ENCODE results near the gene HAPSTR1. TPM values are rescaled to one million over a fixed set of nuclear protein-coding genes. Genes with fewer than 3 reads are reported as not detected.

Gene HAPSTR1
- total RNA-seq, 2 experiments from 2014 or later = 71.6 to 72.2 TPM

- Mint-ChIP-seq H3K36me3 (peaks cover 43% of the 10 kb centered on the region), H3K27me3 (no peaks in the 10 kb centered on the region), H3K9me3 (no peaks in the 10 kb centered on the region), H3K4me3 (peak overlapping the region; percentile 98), H3K4me1 (peaks cover 45% of the 10 kb centered on the region), H3K27ac (peak overlapping the region; percentile 83)
- ATAC-seq (ENCODE audit: low read depth) = no peak
- no peak for DNase-seq
- POLR2A ChIA-PET = interaction anchor here (0.7 to 3.6 kb wide), 3 partner anchors 20 to 226 kb away, joined by 3 to 44 read pairs (median 11); partner anchors contain the start of gene CARHSP1
Measured at GRCh38 chr16:9094011-9094846, 2.8 kb downstream of the HAPSTR1 start.

- H3K27ac Mint-ChIP-seq = no peak overlapping the region
- H3K4me1 Mint-ChIP-seq = peaks cover 49% of the 10 kb centered on the region
- H3K9me3 Mint-ChIP-seq = no peaks in the 10 kb centered on the region
- ATAC-seq (ENCODE audit: low read depth) (no peak), DNase-seq (no peak)
- H3K27me3 Mint-ChIP-seq = no peaks in the 10 kb centered on the region
- H3K36me3 Mint-ChIP-seq = peaks cover 52% of the 10 kb centered on the region
- H3K4me3 Mint-ChIP-seq = peak overlapping the region; percentile 98
- POLR2A ChIA-PET = no interaction called here
Measured at GRCh38 chr16:9095171-9095570, 3.7 kb downstream of the HAPSTR1 start.

- Mint-ChIP-seq H3K4me1 (peaks cover 53% of the 10 kb centered on the region), H3K9me3 (no peaks in the 10 kb centered on the region), H3K36me3 (peaks cover 56% of the 10 kb centered on the region), H3K4me3 (peak overlapping the region; percentile 70), H3K27ac (peak overlapping the region; percentile 65), H3K27me3 (no peaks in the 10 kb centered on the region)
- DNase-seq (no peak), ATAC-seq (ENCODE audit: low read depth) (no peak)
- POLR2A ChIA-PET = no interaction called here
Measured at GRCh38 chr16:9095656-9096397, 4.4 kb downstream of the HAPSTR1 start.

- Mint-ChIP-seq H3K4me1 (peaks cover 55% of the 10 kb centered on the region), H3K4me3 (peak overlapping the region; percentile 46), H3K27ac (peak overlapping the region; percentile 65), H3K9me3 (no peaks in the 10 kb centered on the region), H3K36me3 (peaks cover 61% of the 10 kb centered on the region), H3K27me3 (no peaks in the 10 kb centered on the region)
- ATAC-seq (ENCODE audit: low read depth) (no peak), DNase-seq (no peak)
- POLR2A ChIA-PET = interaction anchor here (0.7 to 1.4 kb wide), 2 partner anchors 228 to 245 kb away, joined by 3 to 5 read pairs; partner anchors contain the start of gene CARHSP1
Measured at GRCh38 chr16:9096416-9096952, 5.0 kb downstream of the HAPSTR1 start.

GRCh38 chr16:9097266-9098219 is 6.1 kb downstream of the HAPSTR1 start:
- Mint-ChIP-seq H3K27me3 (no peaks in the 10 kb centered on the region), H3K36me3 (peaks cover 67% of the 10 kb centered on the region), H3K9me3 (no peaks in the 10 kb centered on the region), H3K4me1 (peaks cover 62% of the 10 kb centered on the region), H3K4me3 (peak overlapping the region; percentile 62), H3K27ac (peak overlapping the region; percentile 46)
- ATAC-seq (ENCODE audit: low read depth) (no peak), DNase-seq (no peak)
- POLR2A ChIA-PET = interaction anchor here (0.7 to 1.4 kb wide), 4 partner anchors 13 to 229 kb away, joined by 3 to 7 read pairs (median 4); partner anchors contain the start of gene CARHSP1

- no peaks in the 10 kb centered on the region for H3K27me3 Mint-ChIP-seq
- ATAC-seq (ENCODE audit: low read depth) = no peak
Measured at GRCh38 chr16:9098377-9099090, 7.1 kb downstream of the HAPSTR1 start.

GRCh38 chr16:9099131-9099625 is 7.7 kb downstream of the HAPSTR1 start:
- DNase-seq = no peak
- Mint-ChIP-seq H3K27ac (peak overlapping the region; percentile 76), H3K9me3 (no peaks in the 10 kb centered on the region), H3K27me3 (no peaks in the 10 kb centered on the region), H3K4me3 (peak overlapping the region; percentile 62), H3K36me3 (peaks cover 64% of the 10 kb centered on the region), H3K4me1 (peaks cover 73% of the 10 kb centered on the region)
- no peak for ATAC-seq (ENCODE audit: low read depth)
- POLR2A ChIA-PET = interaction anchor here (5.9 kb wide), 1 partner anchor 7 kb away, joined by 67 read pairs; the partner anchor contains the start of gene HAPSTR1

More at GRCh38 chr16:9098377-9099090, 7.1 kb downstream of the HAPSTR1 start:
- Mint-ChIP-seq H3K27ac (peak overlapping the region; percentile 40), H3K4me1 (peaks cover 70% of the 10 kb centered on the region), H3K4me3 (peak overlapping the region; percentile 62), H3K9me3 (no peaks in the 10 kb centered on the region), H3K36me3 (peaks cover 65% of the 10 kb centered on the region)
- DNase-seq = no peak
- POLR2A ChIA-PET = interaction anchor here (0.8 to 1.1 kb wide), 2 partner anchors 12 to 24 kb away, joined by 3 read pairs; no protein-coding TSS in a partner anchor

GRCh38 chr16:9102379-9102778 is 10.9 kb downstream of the HAPSTR1 start:
- Mint-ChIP-seq H3K4me1 (peaks cover 76% of the 10 kb centered on the region), H3K9me3 (no peaks in the 10 kb centered on the region), H3K36me3 (peaks cover 69% of the 10 kb centered on the region), H3K27me3 (no peaks in the 10 kb centered on the region), H3K27ac (peak overlapping the region; percentile 75), H3K4me3 (peak overlapping the region; percentile 69)
- ATAC-seq (ENCODE audit: low read depth) = no peak
- POLR2A ChIA-PET = interaction anchor here (1.0 to 5.9 kb wide), 5 partner anchors 11 to 30 kb away, joined by 3 to 67 read pairs (median 3); partner anchors contain the start of gene HAPSTR1
- DNase-seq = no peak

- peak overlapping the region; percentile 75 for H3K27ac Mint-ChIP-seq
- H3K36me3 Mint-ChIP-seq = peaks cover 70% of the 10 kb centered on the region
- H3K27me3 Mint-ChIP-seq = no peaks in the 10 kb centered on the region
- DNase-seq (no peak), ATAC-seq (ENCODE audit: low read depth) (peak; percentile 81)
- peaks cover 74% of the 10 kb centered on the region for H3K4me1 Mint-ChIP-seq
- H3K9me3 Mint-ChIP-seq = no peaks in the 10 kb centered on the region
- POLR2A ChIA-PET = interaction anchor here (0.6 to 5.9 kb wide), 7 partner anchors 11 to 234 kb away, joined by 3 to 67 read pairs (median 3); partner anchors contain the start of genes CARHSP1 and HAPSTR1
- H3K4me3 Mint-ChIP-seq = peak overlapping the region; percentile 69
Measured at GRCh38 chr16:9102943-9103342, 11.5 kb downstream of the HAPSTR1 start.

- ATAC-seq (ENCODE audit: low read depth) = no peak
- Mint-ChIP-seq H3K27ac (peak overlapping the region; percentile 75), H3K9me3 (no peaks in the 10 kb centered on the region), H3K27me3 (no peaks in the 10 kb centered on the region), H3K4me1 (peaks cover 69% of the 10 kb centered on the region), H3K36me3 (peaks cover 67% of the 10 kb centered on the region), H3K4me3 (peak overlapping the region; percentile 69)
- DNase-seq = no peak
- POLR2A ChIA-PET = interaction anchor here (0.6 to 5.9 kb wide), 7 partner anchors 12 to 1766 kb away, joined by 3 to 67 read pairs (median 3); partner anchors contain the start of genes CARHSP1 and HAPSTR1
Measured at GRCh38 chr16:9103546-9103945, 12.1 kb downstream of the HAPSTR1 start.

GRCh38 chr16:9105189-9105588 is 13.7 kb downstream of the HAPSTR1 start:
- H3K4me1 Mint-ChIP-seq = peaks cover 64% of the 10 kb centered on the region
- peak overlapping the region; percentile 15 for H3K4me3 Mint-ChIP-seq
- DNase-seq (no peak), ATAC-seq (ENCODE audit: low read depth) (peak; percentile 29)
- H3K36me3 Mint-ChIP-seq = peaks cover 59% of the 10 kb centered on the region
- H3K9me3 Mint-ChIP-seq = no peaks in the 10 kb centered on the region
- POLR2A ChIA-PET = interaction anchor here (5.9 kb wide), 1 partner anchor 13 kb away, joined by 67 read pairs; the partner anchor contains the start of gene HAPSTR1
- H3K27ac Mint-ChIP-seq = no peak overlapping the region
- H3K27me3 Mint-ChIP-seq = no peaks in the 10 kb centered on the region

Measured in activated naive CD8-positive, alpha-beta T cell treated with anti-CD3 and anti-CD28 coated beads, Interleukin-2, amount 10 ng/mL, durations not matched to agents 7 days and 5 days (primary cell).